ENCODE data around the gene FAM124B.
A peak's percentile ranks its signal among the peaks of the same experiment; 100 is the strongest.

FAM124B gene

DNA sequence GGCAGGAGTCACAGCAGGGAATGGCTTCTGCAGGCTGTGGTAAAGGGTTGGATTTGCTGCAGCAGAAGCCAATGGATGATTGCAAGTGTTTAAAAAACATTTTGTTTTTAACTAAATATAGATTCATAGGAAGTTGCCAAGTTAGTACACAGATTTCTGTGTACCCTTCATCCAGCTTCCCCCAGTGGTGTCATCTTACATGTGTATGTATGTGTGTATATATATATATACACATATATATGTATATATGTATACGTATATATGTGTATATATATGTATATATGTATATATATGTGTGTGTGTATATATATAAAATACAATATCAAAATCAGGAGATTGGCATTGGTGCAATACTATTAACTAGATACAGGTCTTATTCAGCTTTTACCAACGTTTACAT is 19.2 kb upstream of the FAM124B start:
- H3K36me3 ChIP-seq (ENCODE audit: insufficient read depth, low read length): no peaks in the 10 kb centered on the region
- DNase-seq (ENCODE audit: low read depth, low spot score): no peak
- no peak overlapping the region for H3K4me3 ChIP-seq
- H3K9me3 ChIP-seq (ENCODE audit: low read depth, low read length): no peaks in the 10 kb centered on the region
- H3K9ac ChIP-seq (ENCODE audit: insufficient read length): no peak overlapping the region
- no peak overlapping the region for H3K27ac ChIP-seq
- no peak for TF ChIP-seq EZH2 (IDR thresholded peaks at IDR 0.05)
- TF ChIP-seq POLR2AphosphoS5 (IDR thresholded peaks at IDR 0.05; ENCODE audit: borderline replicate concordance, low read depth, low read length): no peak
- no peak for TF ChIP-seq FOXP2 (optimal IDR thresholded peaks at IDR 0.05; ENCODE audit: control extremely low read depth, extremely low read length, insufficient read depth)

DNA sequence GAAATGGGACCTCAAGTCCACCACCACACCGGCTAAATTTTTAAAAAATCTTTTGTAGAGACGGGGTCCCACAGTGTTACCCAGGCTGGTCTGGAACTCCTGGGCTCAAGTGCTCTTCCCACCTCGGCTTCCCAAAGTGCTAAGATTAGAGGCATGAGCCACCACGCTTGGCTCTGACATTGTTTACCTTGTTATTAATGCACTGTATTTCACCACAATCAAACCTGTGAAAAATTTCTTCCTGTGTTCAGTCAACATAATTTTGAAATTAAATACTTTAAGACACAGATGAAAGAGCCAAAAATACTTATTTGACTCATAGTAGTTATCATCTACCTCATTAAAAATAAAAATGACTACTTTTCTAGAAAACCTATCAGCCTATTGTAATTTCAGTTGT is 16.0 kb upstream of the FAM124B start:
- Histone ChIP-seq H3K27ac (no peak overlapping the region), H3K36me3 (ENCODE audit: insufficient read depth, low read length) (no peaks in the 10 kb centered on the region), H3K4me3 (no peak overlapping the region), H3K9me3 (ENCODE audit: low read depth, low read length) (no peaks in the 10 kb centered on the region), H3K9ac (ENCODE audit: insufficient read length) (no peak overlapping the region)
- no peak for DNase-seq (ENCODE audit: low read depth, low spot score)
- TF ChIP-seq EZH2 (IDR thresholded peaks at IDR 0.05): no peak
- no peak for TF ChIP-seq FOXP2 (optimal IDR thresholded peaks at IDR 0.05; ENCODE audit: control extremely low read depth, extremely low read length, insufficient read depth)
- TF ChIP-seq POLR2AphosphoS5 (IDR thresholded peaks at IDR 0.05; ENCODE audit: borderline replicate concordance, low read depth, low read length): no peak

DNA sequence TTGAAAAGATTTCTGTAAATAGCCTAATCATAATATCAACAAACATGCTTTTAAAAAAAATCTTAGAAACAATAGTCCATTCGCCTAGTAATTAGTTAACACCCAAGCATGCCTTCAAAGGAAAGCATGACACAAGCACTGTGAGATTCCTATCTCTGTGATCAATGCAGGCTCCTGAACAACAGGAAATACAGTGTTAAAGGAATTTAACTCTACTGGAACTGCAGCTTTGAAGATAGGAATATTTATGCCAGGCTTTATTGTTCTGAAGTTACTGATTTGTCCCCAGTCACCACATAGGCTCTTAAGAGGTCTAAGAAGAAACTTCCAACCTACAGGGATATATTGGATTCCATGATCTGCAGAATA is 15.4 kb upstream of the FAM124B start:
- no peak for TF ChIP-seq FOXP2 (optimal IDR thresholded peaks at IDR 0.05; ENCODE audit: control extremely low read depth, extremely low read length, insufficient read depth)
- DNase-seq (ENCODE audit: low read depth, low spot score): peak; percentile 14
- H3K36me3 ChIP-seq (ENCODE audit: insufficient read depth, low read length): no peaks in the 10 kb centered on the region
- H3K9me3 ChIP-seq (ENCODE audit: low read depth, low read length): no peaks in the 10 kb centered on the region
- H3K27ac ChIP-seq: no peak overlapping the region
- no peak overlapping the region for H3K9ac ChIP-seq (ENCODE audit: insufficient read length)
- no peak overlapping the region for H3K4me3 ChIP-seq

DNA sequence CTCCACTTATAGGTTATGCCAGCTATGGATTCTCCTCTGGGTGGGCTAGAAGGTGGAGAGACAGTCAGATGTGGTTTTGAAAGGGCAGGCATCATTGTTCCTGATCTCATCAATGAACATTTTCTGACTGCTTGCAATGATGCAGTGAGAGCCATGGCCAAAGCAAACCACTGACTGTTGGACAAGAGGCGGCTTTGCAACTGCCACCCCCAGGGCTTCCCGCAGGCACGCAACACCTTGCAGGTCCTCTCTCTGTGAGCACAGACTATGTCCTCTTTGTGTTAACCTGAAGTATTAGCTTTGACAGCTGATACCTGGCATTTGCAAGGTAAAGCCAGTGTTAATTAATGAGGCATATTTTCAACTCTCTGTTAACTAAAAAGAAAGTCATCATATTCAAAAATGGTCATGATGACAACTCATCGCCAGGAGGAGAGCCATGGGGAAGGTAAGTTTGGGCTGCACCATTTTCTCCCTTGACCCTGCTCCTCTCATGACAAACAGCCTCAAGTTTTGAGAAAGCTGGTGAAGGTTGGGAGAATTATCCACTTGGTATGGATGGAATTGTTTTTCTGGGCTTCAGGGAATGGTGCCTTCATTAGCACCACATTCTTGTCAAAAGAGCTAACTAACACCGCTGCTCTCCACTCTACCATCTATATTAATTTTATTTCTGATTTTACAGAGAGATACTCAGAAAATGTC is 14.9 kb upstream of the FAM124B start:
- no peak for TF ChIP-seq FOXP2 (optimal IDR thresholded peaks at IDR 0.05; ENCODE audit: control extremely low read depth, extremely low read length, insufficient read depth)
- no peak for DNase-seq (ENCODE audit: low read depth, low spot score)
- no peak overlapping the region for H3K4me3 ChIP-seq
- H3K36me3 ChIP-seq (ENCODE audit: insufficient read depth, low read length): no peaks in the 10 kb centered on the region
- H3K9ac ChIP-seq (ENCODE audit: insufficient read length): no peak overlapping the region
- no peaks in the 10 kb centered on the region for H3K9me3 ChIP-seq (ENCODE audit: low read depth, low read length)
- no peak overlapping the region for H3K27ac ChIP-seq

DNA sequence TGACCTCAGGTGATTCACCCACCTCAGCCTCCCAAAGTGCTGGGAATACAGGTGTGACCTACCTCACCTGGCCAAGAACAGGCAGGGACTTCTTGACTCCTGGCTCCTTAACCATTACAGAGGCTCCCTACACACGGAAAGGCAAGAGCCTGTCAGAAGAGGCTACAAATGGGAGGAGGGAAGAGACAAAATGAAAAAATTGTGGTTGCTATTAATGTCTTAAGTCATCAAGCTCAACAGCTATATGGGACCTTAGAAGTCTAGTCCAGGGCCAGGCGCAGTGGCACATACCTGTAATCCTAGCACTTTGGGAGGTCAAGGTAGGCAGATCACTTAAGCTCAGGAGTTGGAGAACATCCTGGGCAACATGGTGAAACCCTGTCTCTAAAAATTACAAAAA is 11.5 kb upstream of the FAM124B start:
- DNase-seq (ENCODE audit: low read depth, low spot score): no peak
- Histone ChIP-seq H3K9me3 (ENCODE audit: low read depth, low read length) (no peaks in the 10 kb centered on the region), H3K27ac (no peak overlapping the region), H3K36me3 (ENCODE audit: insufficient read depth, low read length) (no peaks in the 10 kb centered on the region), H3K9ac (ENCODE audit: insufficient read length) (no peak overlapping the region), H3K4me3 (no peak overlapping the region)
- TF ChIP-seq EZH2 (IDR thresholded peaks at IDR 0.05) (no peak), FOXP2 (optimal IDR thresholded peaks at IDR 0.05; ENCODE audit: control extremely low read depth, extremely low read length, insufficient read depth) (no peak), POLR2AphosphoS5 (IDR thresholded peaks at IDR 0.05; ENCODE audit: borderline replicate concordance, low read depth, low read length) (no peak)

DNA sequence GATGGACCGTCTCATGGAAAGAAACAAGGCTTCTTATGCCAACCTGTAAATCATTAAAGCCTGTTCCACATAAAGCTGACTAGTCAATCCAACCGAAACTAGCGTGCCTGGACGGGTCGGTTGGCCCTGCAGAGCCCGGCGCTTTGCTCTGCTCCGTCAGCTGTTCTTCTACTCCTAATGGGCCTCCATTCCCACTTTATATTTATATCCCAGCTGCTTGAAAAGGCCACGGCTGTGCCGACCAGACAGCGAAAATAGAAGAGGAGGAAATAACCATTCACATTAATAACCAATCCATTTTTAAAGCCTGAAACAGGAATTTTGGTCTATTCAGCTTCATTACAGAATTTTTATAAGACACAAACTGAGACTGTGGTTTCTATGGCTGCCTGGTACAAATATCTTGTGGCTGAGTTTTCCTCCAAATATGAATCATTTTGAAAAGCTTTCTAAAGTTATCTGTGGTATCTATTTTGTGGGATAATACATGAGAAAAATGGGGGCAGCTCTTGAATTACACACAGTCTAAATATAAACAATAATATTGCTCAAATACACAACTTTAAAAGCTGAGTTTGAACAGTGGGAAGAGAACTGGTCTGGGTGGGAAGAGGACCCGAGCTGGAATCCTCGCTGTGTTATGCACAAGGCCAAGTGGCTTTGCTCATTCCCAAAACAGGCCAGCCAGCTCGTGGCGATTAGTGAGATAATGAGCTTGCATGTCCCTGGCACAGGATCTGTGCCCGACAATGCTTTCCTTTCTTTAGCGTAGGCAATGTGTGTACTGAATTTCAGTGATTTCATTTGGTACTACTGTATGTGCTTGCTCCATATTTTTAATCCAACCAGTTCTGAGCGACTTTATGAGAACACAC is 10.5 kb upstream of the FAM124B start:
- no peak for DNase-seq (ENCODE audit: low read depth, low spot score)
- Histone ChIP-seq H3K9me3 (ENCODE audit: low read depth, low read length) (no peaks in the 10 kb centered on the region), H3K27ac (no peak overlapping the region), H3K9ac (ENCODE audit: insufficient read length) (no peak overlapping the region), H3K4me3 (no peak overlapping the region), H3K36me3 (ENCODE audit: insufficient read depth, low read length) (no peaks in the 10 kb centered on the region)
- TF ChIP-seq POLR2AphosphoS5 (IDR thresholded peaks at IDR 0.05; ENCODE audit: borderline replicate concordance, low read depth, low read length) (no peak), FOXP2 (optimal IDR thresholded peaks at IDR 0.05; ENCODE audit: control extremely low read depth, extremely low read length, insufficient read depth) (no peak), EZH2 (IDR thresholded peaks at IDR 0.05) (no peak)

DNA sequence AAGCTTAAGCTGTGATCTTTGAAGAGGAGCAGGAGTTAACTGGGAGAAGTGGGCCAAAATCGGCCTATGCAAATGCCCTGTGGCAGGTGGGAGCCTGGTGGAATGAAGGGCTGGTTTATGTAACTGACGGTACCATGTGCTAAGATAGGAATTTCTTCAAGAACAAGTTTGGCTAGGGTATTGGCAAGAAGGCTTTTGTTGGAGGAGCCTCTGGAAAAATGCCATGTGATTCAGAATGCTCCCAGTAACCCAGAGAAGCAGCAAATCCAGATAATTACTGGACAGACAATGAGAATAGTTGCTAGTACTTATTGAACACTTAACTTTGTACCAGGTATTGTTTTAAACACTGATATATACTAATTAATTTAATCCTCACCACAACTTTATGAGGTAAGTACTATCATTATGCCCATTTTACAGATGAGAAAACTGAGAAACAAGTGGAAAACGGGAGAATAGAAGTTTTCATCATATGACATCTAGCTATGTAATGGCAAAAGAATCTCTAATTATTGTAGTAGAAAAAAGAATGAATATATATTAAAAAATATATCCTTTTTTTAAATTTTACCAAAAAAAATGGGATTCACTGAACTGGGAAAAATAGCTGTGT is 9.1 kb upstream of the FAM124B start:
- TF ChIP-seq FOXP2 (optimal IDR thresholded peaks at IDR 0.05; ENCODE audit: control extremely low read depth, extremely low read length, insufficient read depth) (no peak), EZH2 (IDR thresholded peaks at IDR 0.05) (no peak), POLR2AphosphoS5 (IDR thresholded peaks at IDR 0.05; ENCODE audit: borderline replicate concordance, low read depth, low read length) (no peak)
- H3K36me3 ChIP-seq (ENCODE audit: insufficient read depth, low read length): no peaks in the 10 kb centered on the region
- no peaks in the 10 kb centered on the region for H3K9me3 ChIP-seq (ENCODE audit: low read depth, low read length)
- DNase-seq (ENCODE audit: low read depth, low spot score): no peak
- no peak overlapping the region for H3K27ac ChIP-seq
- H3K9ac ChIP-seq (ENCODE audit: insufficient read length): no peak overlapping the region
- no peak overlapping the region for H3K4me3 ChIP-seq

DNA sequence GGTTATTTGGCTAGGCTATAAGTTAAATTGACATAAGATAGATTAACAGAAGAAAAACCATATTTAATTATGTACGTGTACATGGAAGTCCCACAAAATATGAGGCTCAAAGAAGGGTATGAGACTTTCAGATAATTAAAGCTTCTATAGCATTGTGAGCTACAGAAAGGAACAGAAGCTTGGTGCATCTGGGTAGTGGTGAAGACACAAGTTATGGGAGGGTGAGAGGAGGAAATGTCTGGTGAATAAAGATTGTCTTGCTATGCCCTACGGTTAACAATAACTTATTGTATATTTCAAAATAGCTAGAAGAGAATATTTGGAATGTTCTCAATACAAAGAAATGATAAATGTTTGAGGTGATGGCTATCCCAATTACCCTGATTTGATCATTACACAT is 6.8 kb upstream of the FAM124B start:
- no peak for DNase-seq (ENCODE audit: low read depth, low spot score)
- no peak overlapping the region for H3K4me3 ChIP-seq

More for the DNA sequence above, 6.8 kb upstream of the FAM124B start:
- no peaks in the 10 kb centered on the region for H3K36me3 ChIP-seq (ENCODE audit: insufficient read depth, low read length)
- TF ChIP-seq FOXP2 (optimal IDR thresholded peaks at IDR 0.05; ENCODE audit: control extremely low read depth, extremely low read length, insufficient read depth) (no peak), EZH2 (IDR thresholded peaks at IDR 0.05) (no peak), POLR2AphosphoS5 (IDR thresholded peaks at IDR 0.05; ENCODE audit: borderline replicate concordance, low read depth, low read length) (no peak)
- no peak overlapping the region for H3K27ac ChIP-seq
- H3K9ac ChIP-seq (ENCODE audit: insufficient read length): no peak overlapping the region
- no peaks in the 10 kb centered on the region for H3K9me3 ChIP-seq (ENCODE audit: low read depth, low read length)
